B cell (primary cell): Measurements from ENCODE around the gene ZBTB43. TPM values are rescaled to one million over a fixed set of nuclear protein-coding genes. Genes with fewer than 3 reads are reported as not detected.

Source experiments
- ATAC-seq: fragments of 200-7000 bp; cut with Tn5 transposase; one replicate; pipeline ENCODE4 v1.10.0; 2021; ENCODE audit warnings: low read depth, mild to moderate bottlenecking, moderate number of reproducible peaks, moderate library complexity
- CTCF ChIA-PET: fragments of 350-600 bp; sonication (Branson Sonifier 250); formaldehyde crosslinking; loops from one replicate; lab custom pipeline; 2021; ENCODE audit warnings: antibody characterized with exemption, inconsistent platforms; lab: Charles Lee
- POLR2A ChIA-PET: fragments of 350-600 bp; sonication (Branson Sonifier 250); formaldehyde crosslinking; loops from one replicate; lab custom pipeline; 2021; ENCODE audit warnings: antibody characterized with exemption; lab: Charles Lee
- DNase-seq: peaks from one replicate; pipeline ENCODE4 v3.0.0; 2013
- H2AFZ ChIP-seq: 2 replicates; pipeline ENCODE4 v1.6.1; 2012; ENCODE audit warnings: mild to moderate bottlenecking, low read depth, low read length; ENCODE audit not compliant: insufficient read depth, poor library complexity, severe bottlenecking
- H3K27ac ChIP-seq, 2 donors: 1 replicate in 1 of 2; 2 replicates in 1 of 2; pipeline ENCODE4 v1.5.1; 2012 to 2013; ENCODE audit warnings: low read length in 2 of 2, mild to moderate bottlenecking in 2 of 2, moderate library complexity in 1 of 2
- H3K27me3 ChIP-seq, 4 experiments: fragments of 200-600 bp in 1 of 4; sonication (generic) in 1 of 4; replicated peaks in 1 of 4; 1 replicate in 2 of 4; 2 replicates in 2 of 4; pipeline versions ENCODE4 v1.6.1 to v1.7.0; 2013 to 2016; ENCODE audit warnings: low read length in 3 of 4, mild to moderate bottlenecking in 2 of 4, mixed read lengths in 1 of 4, moderate library complexity in 1 of 4; ENCODE audit not compliant: insufficient read depth in 4 of 4, control insufficient read depth in 3 of 4; ENCODE audit errors: control extremely low read depth in 1 of 4
- H3K36me3 ChIP-seq, 2 experiments: replicated peaks in 1 of 2; 1 replicate in 1 of 2; 2 replicates in 1 of 2; pipeline versions ENCODE4 v1.6.1 to v1.7.1; 2013; ENCODE audit warnings: low read length in 1 of 2; ENCODE audit not compliant: insufficient read depth in 2 of 2, control insufficient read depth in 1 of 2; ENCODE audit errors: control extremely low read depth in 1 of 2, extremely low read depth in 1 of 2
- H3K4me1 ChIP-seq, 2 donors: fragments of 200-600 bp in 1 of 2; sonication (generic) in 1 of 2; 1 replicate in 1 of 2; 2 replicates in 1 of 2; pipeline versions ENCODE4 v1.5.1 to v1.6.1; 2013 to 2017; ENCODE audit warnings: low read length in 2 of 2; ENCODE audit not compliant: control insufficient read depth in 2 of 2, insufficient read depth in 2 of 2
- H3K4me2 ChIP-seq: replicated peaks from 2 replicates; pipeline ENCODE3; 2012; ENCODE audit warnings: mild to moderate bottlenecking, low read depth, low read length; ENCODE audit not compliant: poor library complexity, severe bottlenecking
- H3K4me3 ChIP-seq, 5 experiments: fragments of 200-600 bp in 1 of 5; sonication (generic) in 1 of 5; 1 replicate in 3 of 5; 2 replicates in 2 of 5; pipeline versions ENCODE4 v1.5.1 to v1.7.0; 2011 to 2016; ENCODE audit warnings: low read length in 4 of 5, mild to moderate bottlenecking in 4 of 5, low read depth in 2 of 5, control low read depth in 1 of 5, moderate library complexity in 1 of 5; ENCODE audit not compliant: insufficient read depth in 1 of 5; ENCODE audit errors: control extremely low read depth in 1 of 5, extremely low read depth in 1 of 5
- H3K79me2 ChIP-seq: fragments of 200-600 bp; sonication (generic); one replicate; pipeline ENCODE4 v1.6.0; 2016; ENCODE audit warnings: low read length; ENCODE audit not compliant: control insufficient read depth, insufficient read depth
- H3K9ac ChIP-seq: fragments of 200-600 bp; sonication (generic); 2 replicates; pipeline ENCODE4 v1.6.1; 2017; ENCODE audit warnings: mild to moderate bottlenecking, low read length, moderate library complexity
- H3K9me3 ChIP-seq, 3 donors: one replicate each; pipeline versions ENCODE4 v1.6.1 to v1.7.1; 2013; ENCODE audit warnings: low read length in 2 of 3; ENCODE audit not compliant: control insufficient read depth in 2 of 3, insufficient read depth in 1 of 3; ENCODE audit errors: control extremely low read depth in 1 of 3
- H4K20me1 ChIP-seq: 2 replicates; pipeline ENCODE4 v1.6.0; 2012; ENCODE audit warnings: mild to moderate bottlenecking, low read length; ENCODE audit not compliant: insufficient read depth, control insufficient read depth, poor library complexity, severe bottlenecking
- H3K27ac Mint-ChIP-seq: one replicate; pipeline ENCODE4 v1.8.0; 2021; ENCODE audit warnings: mixed read lengths
- H3K27me3 Mint-ChIP-seq: one replicate; pipeline ENCODE4 v1.8.0; 2021; ENCODE audit warnings: mixed read lengths
- H3K4me1 Mint-ChIP-seq: one replicate; pipeline ENCODE4 v1.8.0; 2021; ENCODE audit warnings: mixed read lengths
- H3K4me3 Mint-ChIP-seq: one replicate; pipeline ENCODE4 v1.8.0; 2021; ENCODE audit warnings: mixed read lengths
- H3K9me3 Mint-ChIP-seq: one replicate; pipeline ENCODE4 v1.8.0; 2022; ENCODE audit warnings: mixed read lengths; ENCODE audit not compliant: insufficient read depth
- EZH2 ChIP-seq: IDR thresholded peaks from 2 replicates; pipeline ENCODE4 v1.6.1; 2012; ENCODE audit warnings: borderline replicate concordance, low read depth, mild to moderate bottlenecking, moderate library complexity, low read length; ENCODE audit not compliant: insufficient read depth, poor library complexity, severe bottlenecking
- WGBS: methylation state at CpG from one replicate; pipeline ENCODE4 v1.1.5; 2013; ENCODE audit warnings: missing lambda C conversion rate; ENCODE audit not compliant: insufficient coverage; 5-methylcytosine and 5-hydroxymethylcytosine counted together
- intact Hi-C: fragments of 100-400 bp; cut with micrococcal nuclease; formaldehyde crosslinking; loops from one replicate; pipeline ENCODE4 v1.10.0; 2022
- polyA plus RNA-seq: library from polyadenylated mRNA; depleted of rRNA; stranded (reverse); fragments of >200 nt; gene quantifications from 2 replicates; pipeline ENCODE4 v1.2.3, GENCODE V29; 2012
- total RNA-seq, 2 donors: library from RNA; stranded (reverse); fragments of 120-200 nt in 1 of 2; gene quantifications; 1 replicate in 1 of 2; 2 replicates in 1 of 2; pipeline versions ENCODE4 v1.2.3 to v1.2.4, GENCODE V29; 2013 to 2022
- TF ChIP-seq, protein P1 (sequence below): fragments of 200-600 bp; IDR thresholded peaks from one replicate; pipeline ENCODE4 v1.8.0; 2022; ENCODE audit warnings: antibody characterized with exemption, mild to moderate bottlenecking

The ZBTB43 gene
- total and polyA plus RNA-seq, 2 donors (not counting 1 experiment from before 2014, with no cell fraction given), result 7.0 to 20.2 TPM

DNA sequence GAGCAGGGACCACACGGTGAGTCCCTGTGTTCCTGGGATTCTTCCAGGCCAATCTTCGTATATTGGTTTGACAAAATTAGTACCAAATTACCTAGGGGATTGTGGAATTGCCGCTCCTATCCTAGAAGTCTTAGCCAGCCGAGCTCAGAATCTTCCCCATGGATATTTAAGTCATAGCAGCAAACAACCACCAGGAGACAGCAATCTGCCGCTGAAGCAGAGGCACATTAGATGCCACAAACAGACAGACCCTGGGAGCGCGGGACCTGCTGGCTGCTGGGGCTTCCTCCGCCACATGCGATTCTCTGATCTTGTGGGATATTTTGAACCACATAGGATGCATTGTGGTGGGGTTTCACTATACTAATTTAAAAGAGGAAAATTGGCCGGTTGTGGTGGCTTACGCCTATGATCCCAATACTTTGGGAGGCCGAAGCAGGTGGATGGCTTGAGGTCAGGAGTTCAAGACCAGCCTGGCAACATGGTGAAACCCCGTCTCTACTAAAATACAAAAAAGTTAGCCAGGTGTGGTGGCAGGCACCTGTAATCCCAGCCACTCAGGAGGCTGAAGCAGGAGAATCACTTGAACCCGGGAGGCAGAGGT lies 31.7 kb upstream of the ZBTB43 start:
- H3K27ac Mint-ChIP-seq, result no peak overlapping the region
- no peaks in the 10 kb centered on the region for H4K20me1 ChIP-seq
- H3K27me3 ChIP-seq, result no peaks in the 10 kb centered on the region
- no peak overlapping the region for H3K9ac ChIP-seq
- H3K4me3 ChIP-seq, result no peak overlapping the region
- no peak overlapping the region for H3K4me2 ChIP-seq
- no peaks in the 10 kb centered on the region for H3K9me3 Mint-ChIP-seq
- H3K27me3 Mint-ChIP-seq, result peaks cover 13% of the 10 kb centered on the region
- DNase-seq, result no peak
- H3K4me1 Mint-ChIP-seq, result no peaks in the 10 kb centered on the region
- H2AFZ ChIP-seq, result no peak overlapping the region
- no peak for ATAC-seq
- CTCF ChIA-PET, result interaction anchor here (1.0 to 1.7 kb wide), 2 partner anchors 8 to 63 kb away, joined by 4 to 6 read pairs; no protein-coding TSS in a partner anchor
- POLR2A ChIA-PET, result no interaction called here
- no peaks in the 10 kb centered on the region for H3K36me3 ChIP-seq
- 51% methylated on average over 9 of the region's 14 CpGs for WGBS
- intact Hi-C loops, result no loop called here
- no peak overlapping the region for H3K27ac ChIP-seq
- H3K79me2 ChIP-seq, result no peaks in the 10 kb centered on the region
- no peaks in the 10 kb centered on the region for H3K4me1 ChIP-seq
- TF ChIP-seq EZH2, result no peak
- TF ChIP-seq, protein P1, sequence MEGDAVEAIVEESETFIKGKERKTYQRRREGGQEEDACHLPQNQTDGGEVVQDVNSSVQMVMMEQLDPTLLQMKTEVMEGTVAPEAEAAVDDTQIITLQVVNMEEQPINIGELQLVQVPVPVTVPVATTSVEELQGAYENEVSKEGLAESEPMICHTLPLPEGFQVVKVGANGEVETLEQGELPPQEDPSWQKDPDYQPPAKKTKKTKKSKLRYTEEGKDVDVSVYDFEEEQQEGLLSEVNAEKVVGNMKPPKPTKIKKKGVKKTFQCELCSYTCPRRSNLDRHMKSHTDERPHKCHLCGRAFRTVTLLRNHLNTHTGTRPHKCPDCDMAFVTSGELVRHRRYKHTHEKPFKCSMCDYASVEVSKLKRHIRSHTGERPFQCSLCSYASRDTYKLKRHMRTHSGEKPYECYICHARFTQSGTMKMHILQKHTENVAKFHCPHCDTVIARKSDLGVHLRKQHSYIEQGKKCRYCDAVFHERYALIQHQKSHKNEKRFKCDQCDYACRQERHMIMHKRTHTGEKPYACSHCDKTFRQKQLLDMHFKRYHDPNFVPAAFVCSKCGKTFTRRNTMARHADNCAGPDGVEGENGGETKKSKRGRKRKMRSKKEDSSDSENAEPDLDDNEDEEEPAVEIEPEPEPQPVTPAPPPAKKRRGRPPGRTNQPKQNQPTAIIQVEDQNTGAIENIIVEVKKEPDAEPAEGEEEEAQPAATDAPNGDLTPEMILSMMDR, result peak; percentile 29
- peaks cover 0 to 8% (median 0%) of the 10 kb centered on the region in 3 donors for H3K9me3 ChIP-seq
- H3K4me3 Mint-ChIP-seq, result no peak overlapping the region

DNA sequence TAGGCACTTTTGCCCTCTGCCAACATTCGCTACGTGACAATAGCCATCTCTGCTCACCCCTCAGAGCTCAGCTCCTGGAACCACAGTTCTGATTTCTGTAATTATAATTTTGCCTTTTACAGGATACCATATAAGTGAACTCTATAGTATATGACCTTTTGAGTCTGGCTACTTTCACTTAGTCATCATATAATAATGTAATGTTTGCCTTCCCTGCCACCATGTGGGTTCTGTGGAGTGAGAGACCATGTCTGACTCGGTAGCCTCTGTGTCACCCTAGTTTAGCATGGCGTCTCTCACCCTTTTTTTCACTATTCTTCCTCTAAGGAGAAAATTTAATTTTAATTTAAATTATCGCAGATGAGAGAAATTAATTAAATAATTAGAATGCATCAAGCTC lies 28.9 kb upstream of the ZBTB43 start:
- H3K4me3 ChIP-seq, result no peak overlapping the region

More for the DNA sequence above, 28.9 kb upstream of the ZBTB43 start:
- CTCF ChIA-PET, result interaction anchor here (0.6 to 12.5 kb wide), 3 partner anchors 30 to 98 kb away, joined by 4 to 680 read pairs (median 5); no protein-coding TSS in a partner anchor
- H4K20me1 ChIP-seq, result no peaks in the 10 kb centered on the region
- no peak overlapping the region for H3K27ac Mint-ChIP-seq
- TF ChIP-seq EZH2, result no peak
- TF ChIP-seq, protein P1, result no peak
- DNase-seq (no peak), ATAC-seq (no peak)
- H3K9me3 ChIP-seq, result no peaks in the 10 kb centered on the region
- no peak overlapping the region for H2AFZ ChIP-seq
- intact Hi-C loops, result no loop called here
- no peaks in the 10 kb centered on the region for H3K79me2 ChIP-seq
- H3K4me1 Mint-ChIP-seq, result no peaks in the 10 kb centered on the region
- POLR2A ChIA-PET, result no interaction called here
- no peaks in the 10 kb centered on the region for H3K4me1 ChIP-seq
- H3K9ac ChIP-seq, result no peak overlapping the region
- no peaks in the 10 kb centered on the region for H3K36me3 ChIP-seq
- H3K9me3 Mint-ChIP-seq, result no peaks in the 10 kb centered on the region
- H3K4me3 Mint-ChIP-seq, result no peak overlapping the region
- WGBS, result no CpG with 5 or more reads among the region's 5 CpGs
- peaks cover 0 to 4% (median 2%) of the 10 kb centered on the region in 4 experiments for H3K27me3 ChIP-seq
- peaks cover 27% of the 10 kb centered on the region for H3K27me3 Mint-ChIP-seq
- no peak overlapping the region for H3K4me2 ChIP-seq
- no peak overlapping the region for H3K27ac ChIP-seq
